Right forelimb (tissue), 1 donor: ENCODE results near the gene SFN.
"Not testable (repeated sequence)": the region's sequence is repeated elsewhere in the genome, so short reads cannot be mapped to it uniquely, and the experiment has no call there.

Experiments
- DNase-seq: peaks from one replicate; pipeline ENCODE4 v3.0.0-alpha.2; 2018

Gene SFN

DNA sequence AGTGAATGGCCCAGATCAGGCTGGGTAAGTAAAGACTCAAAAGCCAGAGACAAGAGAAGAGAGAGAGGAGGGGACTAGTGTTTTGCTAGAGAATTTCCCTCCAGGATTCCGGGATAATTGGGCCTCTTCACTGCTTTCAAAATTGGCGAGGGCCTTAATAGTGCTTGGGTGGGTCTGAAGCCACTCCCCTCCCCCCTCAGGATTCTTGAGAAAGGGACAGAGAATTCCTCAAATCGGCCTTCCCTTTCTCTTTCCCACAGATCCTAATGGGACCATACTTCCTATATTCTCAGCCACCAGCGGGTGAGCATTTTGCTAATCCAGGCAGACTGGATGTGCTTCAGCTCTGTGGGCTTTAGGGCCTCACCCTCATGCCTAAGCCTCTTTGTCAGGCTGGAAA lies 11.9 kb downstream of the SFN start:
- DNase-seq = no peak

DNA sequence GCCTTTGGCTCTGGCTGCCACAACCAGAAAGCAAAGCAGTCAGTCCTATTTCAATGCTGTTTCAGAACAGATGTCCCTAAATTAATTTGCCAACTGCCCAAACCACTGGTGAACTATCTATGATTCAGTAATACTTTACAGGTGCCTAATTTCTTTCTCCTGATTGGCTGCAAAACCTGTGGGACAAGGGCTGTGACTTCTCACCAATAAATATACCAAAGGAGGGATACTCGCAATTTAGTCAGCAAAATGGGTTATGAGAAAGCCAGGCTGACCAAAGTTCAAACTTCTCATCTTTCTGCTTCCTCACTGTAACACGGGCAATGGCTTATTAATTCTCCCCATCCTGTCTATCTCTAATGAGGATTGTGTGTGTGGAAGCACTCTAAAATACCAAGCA lies 14.4 kb downstream of the SFN start:
- no peak for DNase-seq

DNA sequence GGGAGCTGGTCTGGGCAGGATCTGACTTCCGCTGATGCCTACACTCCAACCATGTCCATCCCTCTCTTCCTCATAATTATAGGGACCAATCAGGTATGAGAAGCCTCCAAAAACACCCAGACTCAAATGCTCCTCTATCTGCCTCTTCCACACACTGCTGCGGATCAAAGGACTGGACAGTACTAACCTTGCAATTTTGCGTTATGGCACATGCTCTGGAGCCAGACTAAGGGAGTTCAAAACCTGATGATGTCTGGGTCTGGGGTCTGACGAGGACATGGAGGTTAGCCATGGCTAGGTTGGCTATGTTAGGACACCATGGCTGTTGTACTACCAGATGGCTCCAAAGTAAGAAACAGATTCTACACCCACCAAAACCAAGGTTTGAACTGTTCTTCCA lies 16.8 kb downstream of the SFN start:
- no peak for DNase-seq

DNA sequence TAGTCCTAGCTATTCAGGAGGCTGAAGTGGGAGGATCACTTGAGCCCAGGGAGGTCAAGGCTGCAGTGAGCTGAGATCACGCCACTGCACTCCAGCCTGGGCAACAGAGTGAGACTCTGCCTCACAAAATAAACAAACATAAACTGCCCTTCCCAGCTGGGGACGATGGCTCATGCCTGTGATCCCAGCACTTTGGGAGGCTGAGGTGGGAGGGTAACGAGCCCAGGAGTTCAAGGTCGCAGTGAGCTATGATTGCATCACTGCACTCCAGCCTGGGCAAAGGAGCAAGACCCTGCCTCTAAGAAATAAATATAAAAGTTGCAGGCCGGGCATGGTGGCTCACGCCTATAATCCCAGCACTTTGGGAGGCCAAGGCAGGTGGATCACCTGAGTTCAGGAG lies 18.7 kb downstream of the SFN start:
- DNase-seq = not testable (repeated sequence)

DNA sequence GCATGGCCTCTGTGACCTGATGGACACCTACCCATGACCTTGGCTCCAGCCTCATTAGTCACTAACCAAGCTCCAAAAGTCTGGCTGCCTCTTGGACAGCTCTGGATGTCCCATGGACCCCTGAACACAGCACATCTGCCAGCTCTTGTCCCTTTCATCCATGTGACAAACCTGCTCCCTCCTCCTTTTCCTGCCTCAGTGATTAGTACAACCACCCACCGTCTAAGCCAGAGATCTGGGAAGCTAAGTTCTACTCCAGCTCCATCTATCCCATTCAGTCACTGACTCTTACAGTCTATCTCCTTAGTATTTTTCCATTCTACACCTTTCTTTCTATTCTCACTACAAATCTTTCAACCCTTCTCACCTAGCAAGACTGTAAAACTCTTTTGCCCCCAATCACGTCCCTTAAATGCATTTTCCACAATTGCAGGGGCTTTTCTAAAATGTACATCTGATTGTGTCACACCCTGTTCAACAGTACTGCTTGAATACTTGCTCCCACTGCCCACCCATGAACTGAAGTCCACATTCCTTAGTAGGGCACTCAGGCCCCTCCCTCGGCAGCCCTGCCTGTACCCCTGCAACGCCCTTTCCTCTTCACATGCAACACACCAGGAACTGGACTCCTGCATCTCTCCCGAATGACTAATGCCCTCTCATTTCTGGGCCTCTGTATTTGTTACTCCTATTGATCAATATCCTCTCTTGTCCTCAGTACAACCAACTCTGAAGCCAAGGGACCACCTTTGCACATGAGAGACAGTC lies 19.9 kb downstream of the SFN start:
- no peak for DNase-seq

DNA sequence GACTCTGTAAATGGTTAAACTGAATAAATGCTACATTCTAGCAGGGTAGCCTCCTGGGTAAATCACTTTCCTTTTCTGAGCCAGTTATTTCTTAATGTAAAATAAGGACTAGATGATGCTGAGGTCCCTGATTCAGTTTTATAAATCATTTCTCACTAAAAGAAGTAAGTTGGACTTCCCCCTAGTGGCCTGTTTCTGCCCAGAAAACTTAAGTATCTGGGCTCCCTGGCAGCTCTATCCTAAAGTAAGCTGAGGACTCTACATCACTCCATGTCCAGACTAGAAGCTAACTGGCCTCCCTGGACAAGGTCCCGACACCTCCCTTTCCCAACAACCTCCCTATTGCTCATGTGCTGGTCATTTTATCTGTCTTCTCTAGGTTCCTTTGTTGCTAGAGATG lies 24.2 kb downstream of the SFN start:
- no peak for DNase-seq

DNA sequence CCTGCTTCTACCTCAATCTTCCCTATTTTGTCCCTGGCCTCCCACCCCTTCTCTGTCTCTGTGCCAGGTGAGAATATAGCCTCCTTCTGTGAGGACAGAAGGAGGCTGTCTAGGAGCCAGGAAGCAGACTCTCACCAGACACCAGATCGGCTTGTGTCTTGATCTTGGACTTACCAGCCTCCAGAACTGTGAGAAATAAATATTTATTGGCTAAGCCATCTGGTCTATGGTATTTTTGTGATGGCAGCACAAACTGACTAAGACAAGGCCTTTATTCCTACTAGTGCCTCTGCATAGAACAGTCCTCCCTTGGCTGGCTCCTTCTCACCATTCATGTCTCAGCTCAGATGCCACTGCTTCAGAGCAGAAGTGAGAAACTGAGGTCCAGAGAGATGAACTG lies 25.3 kb downstream of the SFN start:
- DNase-seq = no peak

DNA sequence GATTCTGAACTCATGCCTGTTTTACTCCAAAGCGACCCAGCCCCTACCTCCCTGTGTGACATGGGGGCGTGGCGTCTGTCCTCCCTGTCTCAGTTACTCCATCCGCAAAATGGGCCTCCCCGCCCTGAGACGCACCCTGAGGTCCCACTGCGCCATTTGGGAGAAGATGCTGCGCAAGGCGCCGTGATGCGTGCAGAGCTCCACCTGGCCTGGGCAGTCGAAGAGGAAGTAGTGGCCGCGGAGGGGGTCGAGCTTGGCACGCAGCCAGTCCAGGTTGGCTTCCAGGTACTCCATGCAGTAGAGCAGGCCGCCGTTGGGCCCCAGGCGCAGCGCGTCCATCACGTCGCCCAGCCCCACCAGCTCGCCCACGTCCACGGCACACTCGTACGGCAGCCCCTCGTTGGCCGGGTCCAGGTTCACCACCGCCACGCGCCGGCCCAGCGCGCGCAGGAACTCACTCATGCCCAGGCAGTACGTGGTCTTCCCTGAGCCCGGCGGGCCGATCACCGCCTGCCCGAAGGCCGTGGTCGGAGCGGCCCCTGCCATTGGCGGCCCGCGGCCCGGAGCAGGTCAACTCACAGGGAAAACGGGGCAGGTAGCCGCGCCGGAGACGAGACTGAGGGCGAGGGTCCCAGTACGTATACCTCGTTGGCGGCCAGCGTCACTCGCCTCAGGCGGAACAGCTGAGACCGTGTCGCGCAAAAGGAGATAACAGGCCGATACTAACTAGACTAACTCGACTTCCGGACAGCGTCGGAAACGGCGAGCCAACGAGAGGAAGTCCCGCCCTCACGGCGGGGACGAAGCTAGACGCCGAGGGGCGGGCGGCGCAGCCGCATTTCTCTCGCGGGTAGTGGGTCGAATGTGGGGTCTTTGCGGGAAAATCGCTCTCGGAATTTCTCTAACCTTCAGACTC lies 26.9 kb downstream of the SFN start, which contains the start of gene GPN2:
Gene GPN2 (minus strand): TSS at position 733 of the 916 bp plus-strand sequence. CDS start 187 bp downstream, at position 546.
- DNase-seq = peak; percentile 87

DNA sequence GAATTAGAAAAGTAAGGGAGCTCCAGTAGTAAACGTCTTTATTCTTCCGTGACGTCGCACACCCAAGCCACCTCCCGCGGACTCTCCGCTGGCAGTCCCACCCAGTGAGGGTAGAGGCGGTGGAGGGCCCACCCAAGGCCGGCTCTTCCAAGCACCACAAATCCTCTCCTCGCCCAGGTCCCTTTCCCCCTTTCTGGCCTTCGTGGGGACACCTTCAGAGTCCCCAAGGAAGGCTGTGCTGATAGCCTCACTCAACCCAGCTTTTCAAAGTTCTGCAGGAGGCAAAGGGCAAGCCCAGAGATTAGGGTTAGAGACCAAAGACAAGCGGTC lies 27.5 kb downstream of the SFN start:
- no peak for DNase-seq

DNA sequence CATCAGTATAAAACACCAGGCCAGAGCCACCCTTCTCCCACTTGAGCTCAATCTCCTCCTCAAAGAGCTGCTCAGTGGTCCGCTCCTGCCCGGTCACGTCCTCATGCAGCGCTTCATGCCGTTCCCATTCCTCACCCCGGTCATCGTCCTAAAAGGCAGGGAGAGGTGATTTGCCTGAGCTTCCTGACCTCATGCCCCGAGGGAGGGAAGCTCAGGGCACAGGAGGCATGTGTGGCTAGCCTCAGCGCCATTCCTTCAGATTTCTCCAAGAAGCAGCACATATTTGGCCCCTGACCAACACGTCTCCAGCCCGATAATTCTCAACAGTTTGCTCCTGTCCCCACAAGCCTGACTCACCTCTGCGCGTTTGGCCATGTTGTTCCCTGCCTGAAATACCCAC lies 31.3 kb downstream of the SFN start:
- no peak for DNase-seq

DNA sequence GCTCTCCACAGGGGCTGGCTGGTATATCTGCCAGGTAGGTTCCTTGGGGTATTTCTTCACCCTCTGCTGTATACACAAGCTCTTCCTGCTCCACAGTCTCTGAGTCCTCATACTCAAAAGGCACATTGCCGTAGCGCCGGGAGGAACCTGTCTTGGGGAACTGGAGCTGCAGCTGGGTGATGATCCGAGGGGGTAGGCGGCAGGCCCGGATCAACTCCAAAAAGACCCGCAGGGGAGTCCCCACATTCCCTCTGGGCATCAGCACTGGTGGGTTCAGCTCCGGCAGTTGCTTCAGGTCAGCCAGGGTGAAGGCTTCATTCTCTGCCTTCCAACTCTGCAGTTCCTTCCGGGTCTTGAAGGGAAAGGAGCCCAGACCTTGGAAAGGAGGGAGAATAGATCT lies 34.4 kb downstream of the SFN start:
- DNase-seq = no peak

DNA sequence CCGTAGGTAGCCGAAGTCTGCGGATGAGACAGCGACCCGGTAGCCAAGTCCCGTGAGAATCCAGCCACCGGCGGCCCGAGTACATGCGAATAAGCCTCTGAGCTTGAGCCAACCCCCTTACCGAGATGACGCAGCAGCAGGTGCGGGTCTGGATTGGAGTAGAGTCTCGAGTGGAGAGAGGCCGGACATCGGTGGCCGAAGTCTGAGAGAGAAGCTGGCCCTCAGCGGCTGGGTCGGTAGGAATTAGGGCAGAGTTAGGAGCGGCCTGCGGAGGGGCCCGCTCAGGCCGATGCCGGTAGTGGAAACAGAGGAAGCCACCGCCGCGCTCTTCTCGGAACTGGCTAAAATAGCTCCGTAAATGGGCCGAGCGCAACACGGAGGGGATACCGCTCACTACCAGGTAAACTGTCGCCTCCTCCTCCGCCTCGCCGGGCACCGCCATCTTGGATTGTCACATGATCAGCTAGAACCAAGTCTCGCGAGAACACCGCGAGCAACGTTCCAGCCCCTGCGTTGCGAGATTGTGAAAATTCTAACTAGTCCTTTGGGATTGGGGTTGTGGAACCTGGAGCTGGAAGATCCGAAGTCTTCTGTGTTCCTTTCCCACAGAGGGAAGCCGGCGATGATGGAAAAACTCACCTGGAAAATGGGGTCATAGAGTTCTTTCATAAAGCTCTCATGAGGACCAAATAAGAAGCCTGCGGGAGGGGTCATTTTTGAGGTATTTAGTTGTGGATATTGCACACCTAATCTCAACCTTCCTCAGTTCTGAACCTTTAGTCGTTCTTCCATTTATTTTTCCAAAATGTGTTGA lies 37.3 kb downstream of the SFN start, which contains the start of gene GPATCH3:
Gene GPATCH3 (minus strand): TSS at position 467 of the 814 bp plus-strand sequence. CDS start 25 bp downstream, at position 442.
- DNase-seq = peak; percentile 95

DNA sequence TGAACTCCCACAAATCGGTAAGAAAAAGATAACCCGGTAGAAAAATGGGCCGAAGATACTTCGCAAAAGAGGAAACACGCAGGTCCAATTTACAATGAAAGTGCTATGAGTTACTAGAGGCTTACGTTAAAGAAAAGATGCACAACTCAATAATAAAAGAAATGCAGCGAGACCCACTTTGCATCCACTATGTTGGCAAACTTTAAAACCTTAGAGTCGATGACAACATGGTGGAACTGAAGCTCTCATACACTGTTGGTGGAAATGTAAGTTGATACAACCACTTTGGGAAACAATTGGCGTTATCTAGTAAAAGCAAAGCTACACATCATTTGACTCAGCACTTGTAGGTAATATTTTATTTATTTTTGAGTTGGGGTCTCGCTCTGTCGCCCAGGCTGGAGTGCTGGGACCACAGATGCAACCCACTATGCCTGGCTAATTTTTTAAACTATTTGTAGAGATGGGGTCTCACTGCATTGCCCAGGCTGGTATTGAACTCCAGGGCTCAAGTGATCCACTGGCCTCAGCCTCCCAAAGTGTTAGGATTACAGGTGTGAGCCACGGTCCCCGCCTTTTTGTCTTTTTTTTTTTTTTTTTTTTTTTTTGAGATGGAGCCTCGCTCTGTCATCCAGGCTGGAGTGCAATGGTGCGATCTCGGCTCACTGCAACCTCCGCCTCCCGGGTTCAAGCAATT lies 38.0 kb downstream of the SFN start:
- no peak for DNase-seq

DNA sequence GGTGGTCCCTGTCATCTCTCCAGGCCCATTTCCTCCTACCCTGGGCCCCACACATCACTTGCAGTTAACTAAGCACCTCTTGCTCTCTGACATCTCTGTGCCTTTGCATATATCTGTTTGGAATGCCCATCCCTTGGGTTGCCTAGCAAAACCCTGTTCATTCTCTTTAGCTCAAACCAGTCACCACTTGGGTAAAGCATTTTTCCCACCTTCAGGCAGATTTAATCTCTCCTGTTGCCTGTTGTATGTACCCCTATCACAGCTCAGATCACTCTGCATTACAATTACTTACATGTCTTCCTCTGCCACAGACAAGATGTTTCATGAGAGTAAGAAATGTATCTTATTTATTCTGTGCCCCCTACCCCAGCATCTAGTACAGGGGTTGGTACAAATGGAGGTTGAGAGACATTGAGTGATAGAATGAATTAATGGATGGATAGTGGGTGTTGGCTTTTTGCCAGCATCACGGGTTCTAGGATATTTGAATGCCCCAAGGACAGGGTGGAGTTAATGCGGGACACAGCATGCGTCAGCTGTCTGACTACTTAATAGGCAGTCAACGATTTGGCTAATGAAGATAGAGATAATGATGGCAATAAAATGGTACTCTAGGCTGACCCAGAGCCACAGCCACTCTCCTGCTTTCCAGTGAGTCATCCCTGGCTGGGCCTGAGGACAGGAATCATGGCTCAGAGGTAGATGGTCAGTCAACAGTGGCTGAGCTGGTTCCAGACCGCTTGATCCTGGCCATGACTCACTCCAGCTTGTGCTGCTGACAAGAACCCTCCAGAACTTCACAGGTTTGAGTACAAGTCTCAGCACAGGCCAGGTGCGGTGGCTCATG lies 44.3 kb downstream of the SFN start:
- no peak for DNase-seq

DNA sequence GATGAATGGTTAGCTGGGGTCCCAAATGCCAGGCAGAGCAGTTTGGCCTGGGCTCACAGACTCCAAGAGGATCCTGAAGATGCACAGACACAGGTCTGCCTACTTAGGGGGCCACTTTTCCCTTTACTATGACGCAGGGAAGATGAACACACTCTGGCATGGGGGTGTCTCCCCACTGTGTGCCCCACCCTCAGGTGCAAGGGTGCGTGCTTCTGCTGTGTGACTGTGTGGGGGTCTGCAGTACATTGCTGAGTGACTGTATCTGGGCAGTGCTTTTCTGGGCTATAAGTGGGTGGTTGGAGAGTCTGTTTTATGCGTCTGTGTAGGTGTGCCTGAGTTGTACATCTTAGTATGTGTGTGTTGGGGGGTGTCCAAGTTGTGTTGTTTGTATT lies 47.0 kb downstream of the SFN start:
- DNase-seq = no peak

DNA sequence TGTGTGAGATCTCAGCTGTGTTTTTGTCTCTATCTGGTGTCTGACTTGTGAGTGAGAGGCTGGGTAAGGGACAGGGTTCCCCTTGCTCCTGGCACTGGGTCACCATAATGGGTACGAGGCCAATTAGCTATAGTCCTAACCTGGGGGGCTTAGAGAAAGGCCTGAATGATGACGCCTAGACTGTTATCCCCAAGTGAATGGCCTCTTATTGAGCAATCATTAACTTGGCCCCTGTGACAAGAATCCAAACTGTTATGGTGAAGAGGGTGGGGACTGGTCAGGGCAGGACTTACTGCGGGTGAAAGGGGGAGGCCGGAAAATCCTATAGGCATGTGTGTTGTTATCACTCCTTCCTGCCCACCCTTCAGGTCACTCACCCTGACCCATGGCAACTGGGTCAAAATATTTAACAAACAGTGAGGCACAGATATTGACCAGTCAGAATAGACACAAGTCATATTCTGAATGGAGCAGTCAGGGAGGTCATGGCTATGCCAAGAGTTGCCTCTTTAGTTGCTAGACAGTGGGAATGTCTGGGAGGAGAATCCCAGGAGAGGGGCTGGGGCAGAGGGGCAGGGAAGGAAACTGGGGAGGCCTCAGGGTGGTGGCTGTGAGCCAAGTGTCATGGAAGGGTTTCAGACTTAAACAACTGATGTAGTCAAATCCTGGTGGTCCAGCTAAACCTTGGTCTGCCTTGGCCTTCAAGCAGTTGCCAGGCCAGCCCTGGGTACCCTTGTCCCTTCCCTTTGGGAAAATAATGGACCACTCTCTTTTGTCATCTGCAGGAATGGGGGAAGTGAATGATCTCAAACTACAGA lies 47.6 kb downstream of the SFN start:
- no peak for DNase-seq

DNA sequence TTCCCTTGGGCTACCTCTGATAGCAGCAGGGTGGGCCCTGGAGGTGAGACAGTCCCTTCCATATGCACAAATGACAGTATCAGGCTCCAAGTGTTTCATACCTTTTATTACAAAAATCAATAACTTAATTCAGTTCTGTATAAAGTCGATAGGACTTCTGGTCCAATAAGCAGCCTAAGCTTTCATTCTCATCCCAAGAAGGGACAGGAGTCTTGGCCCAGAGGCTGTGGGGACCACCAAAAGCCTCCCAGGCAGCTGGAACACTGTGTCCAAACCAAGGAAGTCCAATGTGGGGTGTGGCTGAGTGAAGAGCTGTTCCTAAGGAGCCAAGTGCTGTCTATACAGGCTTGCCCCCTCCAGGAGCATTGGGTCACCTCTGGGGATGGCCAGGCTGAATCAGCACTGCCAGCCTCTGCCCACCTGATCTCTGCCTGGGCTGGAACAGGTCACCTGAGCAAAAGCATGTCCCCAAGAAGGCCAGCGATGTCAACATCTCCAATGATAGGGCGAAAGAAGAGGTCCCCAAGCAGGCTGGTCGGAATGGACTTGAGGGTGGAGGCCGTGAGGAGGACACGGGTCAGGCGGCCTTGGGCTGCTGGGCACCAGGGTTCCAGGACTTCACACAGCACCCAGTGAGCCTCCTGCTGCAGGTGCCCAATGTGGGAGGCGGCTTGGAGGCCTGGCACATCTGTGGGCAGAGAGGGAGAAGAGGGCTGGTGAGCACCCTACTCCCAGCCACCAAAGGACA lies 48.6 kb downstream of the SFN start:
- DNase-seq = no peak

DNA sequence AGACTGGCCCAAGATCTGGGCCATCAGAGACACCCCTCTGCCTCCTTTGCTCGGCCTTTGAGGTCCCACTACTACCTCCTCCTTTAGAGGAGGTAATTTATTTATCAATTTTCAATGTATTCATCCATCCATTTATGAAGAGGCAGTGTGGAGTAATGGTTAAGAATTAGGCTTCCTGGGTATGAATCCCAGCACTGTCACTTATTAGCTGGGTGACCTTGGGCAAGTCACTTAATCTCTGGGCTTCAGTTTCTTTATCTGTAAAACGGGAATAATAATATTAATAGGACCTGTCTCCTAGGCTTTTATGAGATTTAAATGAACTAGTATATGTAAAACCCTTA lies 49.2 kb downstream of the SFN start:
- DNase-seq = no peak

DNA sequence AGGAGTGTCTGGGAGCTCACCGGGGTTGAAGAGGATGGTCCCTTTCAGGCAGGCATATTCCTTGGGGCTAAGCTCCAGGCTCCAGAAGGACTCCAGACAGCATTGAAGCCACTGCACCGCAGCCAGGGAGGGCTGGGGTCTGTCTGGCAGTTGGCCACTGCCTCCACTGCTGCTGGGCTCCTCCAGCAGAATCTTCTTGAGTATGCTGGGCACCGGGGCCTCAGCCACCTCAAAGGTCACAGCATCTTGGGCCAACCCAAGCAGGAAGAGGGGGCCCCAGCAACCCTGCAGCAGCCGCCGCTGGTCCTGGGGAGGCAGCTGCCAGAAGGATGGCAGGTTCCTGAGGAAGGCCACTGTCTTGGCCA lies 50.4 kb downstream of the SFN start:
- DNase-seq = no peak
